HG03558 (cell line): ENCODE results near the gene MAPK8.
"Not testable (repeated sequence)": the region's sequence is repeated elsewhere in the genome, so short reads cannot be mapped to it uniquely, and the experiment has no call there.

Source experiments
- ATAC-seq: cut with Tn5 transposase; IDR thresholded peaks from one replicate; pipeline ENCODE4 v1.9.1; 2021; ENCODE audit warnings: moderate number of reproducible peaks; ENCODE audit not compliant: unreplicated experiment; ENCODE audit errors: extremely low read depth

Gene MAPK8

GRCh38 chr10:48332166-48332870, 25.8 kb downstream of the MAPK8 start:
- ATAC-seq: no peak

GRCh38 chr10:48332871-48333216, 26.4 kb downstream of the MAPK8 start:
- ATAC-seq: no peak

GRCh38 chr10:48333856-48334255, 27.4 kb downstream of the MAPK8 start:
- no peak for ATAC-seq

GRCh38 chr10:48335788-48336187, 29.3 kb downstream of the MAPK8 start:
- no peak for ATAC-seq

- peak; percentile 86 for ATAC-seq
Observed at GRCh38 chr10:48336978-48337599, 30.6 kb downstream of the MAPK8 start.

GRCh38 chr10:48340734-48341133, 34.3 kb downstream of the MAPK8 start:
- no peak for ATAC-seq

- no peak for ATAC-seq
Observed at GRCh38 chr10:48343106-48343505, 36.6 kb downstream of the MAPK8 start.

GRCh38 chr10:48343921-48344598, 37.6 kb downstream of the MAPK8 start:
- ATAC-seq: no peak

GRCh38 chr10:48346248-48346647, 39.8 kb downstream of the MAPK8 start:
- ATAC-seq: not testable (repeated sequence)

GRCh38 chr10:48347539-48347938, 41.1 kb downstream of the MAPK8 start:
- not testable (repeated sequence) for ATAC-seq

- not testable (repeated sequence) for ATAC-seq
Observed at GRCh38 chr10:48347943-48348342, 41.5 kb downstream of the MAPK8 start.

- no peak for ATAC-seq
Observed at GRCh38 chr10:48353246-48353645, 46.8 kb downstream of the MAPK8 start.

GRCh38 chr10:48357631-48358030, 51.2 kb downstream of the MAPK8 start:
- ATAC-seq: no peak

- ATAC-seq: no peak
Observed at GRCh38 chr10:48358162-48358561, 51.7 kb downstream of the MAPK8 start.

- ATAC-seq: no peak
Observed at GRCh38 chr10:48358838-48359237, 52.4 kb downstream of the MAPK8 start.

- ATAC-seq: no peak
Observed at GRCh38 chr10:48361176-48361575, 54.7 kb downstream of the MAPK8 start.

- ATAC-seq: no peak
Observed at GRCh38 chr10:48363617-48364355, 57.3 kb downstream of the MAPK8 start.

- ATAC-seq: no peak
Observed at GRCh38 chr10:48364659-48365405, 58.4 kb downstream of the MAPK8 start.

GRCh38 chr10:48365668-48366067, 59.2 kb downstream of the MAPK8 start:
- ATAC-seq: no peak

GRCh38 chr10:48366261-48366660, 59.8 kb downstream of the MAPK8 start:
- no peak for ATAC-seq
